DND-41 (cell line): ENCODE measurements around the gene VAPA.

Experiments
- ATAC-seq: fragments of 200-7000 bp; cut with Tn5 transposase; 3 replicates; pipeline ENCODE4 v1.9.1; 2021; ENCODE audit warnings: low read depth; ENCODE audit not compliant: insufficient read depth
- DNase-seq: peaks from one replicate; pipeline ENCODE4 v3.0.0-alpha.2; 2020
- H2AFZ ChIP-seq: 2 replicates; pipeline ENCODE4 v1.6.0; 2012; ENCODE audit warnings: low read depth, low read length
- H3K27ac ChIP-seq: 2 replicates; pipeline ENCODE4 v1.5.1; 2012; ENCODE audit warnings: low read length, inconsistent platforms
- H3K27me3 ChIP-seq: fragments of 200-600 bp; sonication (generic); 2 replicates; pipeline ENCODE4 v1.6.0; 2012; ENCODE audit warnings: low read length, mild to moderate bottlenecking, inconsistent platforms; ENCODE audit not compliant: insufficient read depth, poor library complexity
- H3K36me3 ChIP-seq: 2 replicates; pipeline ENCODE4 v1.5.1; 2012; ENCODE audit warnings: low read length, inconsistent platforms; ENCODE audit not compliant: insufficient read depth
- H3K4me1 ChIP-seq: 2 replicates; pipeline ENCODE4 v1.5.1; 2012; ENCODE audit warnings: mild to moderate bottlenecking, low read length; ENCODE audit not compliant: insufficient read depth
- H3K4me2 ChIP-seq: 2 replicates; pipeline ENCODE4 v1.6.0; 2012; ENCODE audit warnings: mild to moderate bottlenecking, moderate library complexity, low read length, inconsistent platforms; ENCODE audit not compliant: insufficient read depth
- H3K4me3 ChIP-seq, 2 experiments: fragments of 200-600 bp in 1 of 2; shearing (Covaris generic) in 1 of 2; 2 replicates each; pipeline ENCODE4 v1.5.1; 2012 to 2016; ENCODE audit warnings: inconsistent platforms in 2 of 2, low read length in 2 of 2, mild to moderate bottlenecking in 2 of 2, low read depth in 1 of 2, moderate library complexity in 1 of 2
- H3K79me2 ChIP-seq: 2 replicates; pipeline ENCODE4 v1.6.0; 2012; ENCODE audit warnings: low read length, inconsistent platforms; ENCODE audit not compliant: insufficient read depth
- H3K9ac ChIP-seq: 2 replicates; pipeline ENCODE4 v1.6.0; 2012; ENCODE audit warnings: low read depth, mild to moderate bottlenecking, inconsistent platforms, low read length, moderate library complexity
- H3K9me3 ChIP-seq: 2 replicates; pipeline ENCODE4 v1.5.1; 2012; ENCODE audit warnings: low read length, moderate library complexity, mild to moderate bottlenecking, inconsistent platforms; ENCODE audit not compliant: insufficient read depth, severe bottlenecking
- H4K20me1 ChIP-seq: 2 replicates; pipeline ENCODE4 v1.6.0; 2012; ENCODE audit warnings: low read length; ENCODE audit not compliant: insufficient read depth
- EZH2 ChIP-seq: IDR thresholded peaks from 3 replicates; pipeline ENCODE4 v1.6.1; 2012; ENCODE audit warnings: borderline replicate concordance, low read depth, mild to moderate bottlenecking, moderate library complexity, low read length, inconsistent platforms; ENCODE audit not compliant: severe bottlenecking
- TF ChIP-seq, protein P1 (sequence below): IDR thresholded peaks from 2 replicates; pipeline ENCODE4 v1.5.1; 2012; ENCODE audit warnings: borderline replicate concordance, low read length, moderate library complexity, mild to moderate bottlenecking; ENCODE audit not compliant: poor library complexity, severe bottlenecking; ENCODE audit errors: extremely low read depth

VAPA gene

DNA sequence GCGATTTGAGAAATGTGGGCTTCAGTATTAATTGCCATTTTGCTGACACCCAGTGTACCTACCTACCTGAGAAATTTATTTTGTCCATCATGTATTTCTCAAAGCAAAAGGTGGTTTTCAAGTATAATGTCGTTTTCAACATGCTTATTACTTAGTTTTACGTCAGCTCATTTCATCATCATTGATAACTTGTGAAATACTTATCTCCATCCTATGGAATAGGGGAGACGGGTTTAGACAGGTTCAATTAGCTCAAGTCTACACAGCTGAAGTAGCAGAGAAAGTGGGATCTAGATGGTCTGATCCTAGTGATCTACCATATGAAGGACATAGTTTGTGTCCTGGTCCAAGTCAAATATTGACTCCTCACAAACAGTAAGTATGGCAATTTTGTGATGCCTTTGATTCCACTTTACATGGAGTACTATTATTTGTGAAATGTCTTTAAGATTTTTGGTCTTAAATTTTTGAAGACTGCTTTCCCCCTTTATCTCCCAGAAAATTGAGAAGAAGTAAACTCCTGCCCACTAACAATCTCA, 45.1 kb downstream of the VAPA start:
- Histone ChIP-seq H4K20me1 (peaks cover 2% of the 10 kb centered on the region; the same call in 1 of the 2 replicates), H3K4me1 (no peaks in the 10 kb centered on the region), H3K4me2 (no peak overlapping the region), H3K36me3 (peaks cover 19% of the 10 kb centered on the region), H3K9me3 (no peaks in the 10 kb centered on the region), H2AFZ (no peak overlapping the region), H3K27me3 (no peaks in the 10 kb centered on the region), H3K79me2 (no peaks in the 10 kb centered on the region), H3K9ac (no peak overlapping the region), H3K27ac (no peak overlapping the region), H3K4me3 (no peak overlapping the region)
- ATAC-seq (no peak), DNase-seq (no peak)
- no peak for TF ChIP-seq EZH2
- TF ChIP-seq, protein P1, sequence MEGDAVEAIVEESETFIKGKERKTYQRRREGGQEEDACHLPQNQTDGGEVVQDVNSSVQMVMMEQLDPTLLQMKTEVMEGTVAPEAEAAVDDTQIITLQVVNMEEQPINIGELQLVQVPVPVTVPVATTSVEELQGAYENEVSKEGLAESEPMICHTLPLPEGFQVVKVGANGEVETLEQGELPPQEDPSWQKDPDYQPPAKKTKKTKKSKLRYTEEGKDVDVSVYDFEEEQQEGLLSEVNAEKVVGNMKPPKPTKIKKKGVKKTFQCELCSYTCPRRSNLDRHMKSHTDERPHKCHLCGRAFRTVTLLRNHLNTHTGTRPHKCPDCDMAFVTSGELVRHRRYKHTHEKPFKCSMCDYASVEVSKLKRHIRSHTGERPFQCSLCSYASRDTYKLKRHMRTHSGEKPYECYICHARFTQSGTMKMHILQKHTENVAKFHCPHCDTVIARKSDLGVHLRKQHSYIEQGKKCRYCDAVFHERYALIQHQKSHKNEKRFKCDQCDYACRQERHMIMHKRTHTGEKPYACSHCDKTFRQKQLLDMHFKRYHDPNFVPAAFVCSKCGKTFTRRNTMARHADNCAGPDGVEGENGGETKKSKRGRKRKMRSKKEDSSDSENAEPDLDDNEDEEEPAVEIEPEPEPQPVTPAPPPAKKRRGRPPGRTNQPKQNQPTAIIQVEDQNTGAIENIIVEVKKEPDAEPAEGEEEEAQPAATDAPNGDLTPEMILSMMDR = no peak

DNA sequence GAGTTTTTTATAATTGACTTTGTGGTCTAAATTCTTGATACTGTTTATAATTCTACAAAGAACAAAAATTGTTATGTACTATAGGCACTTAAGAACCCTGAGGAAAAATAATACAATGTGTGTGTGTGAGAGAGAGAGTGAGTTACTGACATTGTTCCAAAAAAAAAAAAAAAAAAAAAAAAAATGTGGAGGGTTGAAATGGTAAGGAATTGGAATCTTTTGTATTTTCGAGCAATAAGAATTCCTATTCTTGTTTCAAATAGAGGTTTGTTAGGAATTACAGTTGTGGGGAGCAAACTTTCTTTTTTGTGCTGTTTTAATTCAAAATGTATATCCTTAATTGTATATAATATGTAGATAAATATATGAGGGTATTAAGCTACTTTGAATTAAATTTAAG, 45.7 kb downstream of the VAPA start:
- H2AFZ ChIP-seq = no peak overlapping the region
- no peaks in the 10 kb centered on the region for H3K27me3 ChIP-seq
- TF ChIP-seq, protein P1 = no peak
- TF ChIP-seq EZH2 = no peak
- DNase-seq = no peak
- H3K4me2 ChIP-seq = no peak overlapping the region
- H3K4me1 ChIP-seq = no peaks in the 10 kb centered on the region
- H4K20me1 ChIP-seq = peaks cover 2% of the 10 kb centered on the region; the same call in 1 of the 2 replicates
- H3K9me3 ChIP-seq = no peaks in the 10 kb centered on the region
- no peak overlapping the region for H3K27ac ChIP-seq
- H3K36me3 ChIP-seq = peaks cover 15% of the 10 kb centered on the region; the same call in 1 of the 2 replicates
- H3K79me2 ChIP-seq = no peaks in the 10 kb centered on the region
- H3K4me3 ChIP-seq = no peak overlapping the region
- no peak for ATAC-seq
- no peak overlapping the region for H3K9ac ChIP-seq

DNA sequence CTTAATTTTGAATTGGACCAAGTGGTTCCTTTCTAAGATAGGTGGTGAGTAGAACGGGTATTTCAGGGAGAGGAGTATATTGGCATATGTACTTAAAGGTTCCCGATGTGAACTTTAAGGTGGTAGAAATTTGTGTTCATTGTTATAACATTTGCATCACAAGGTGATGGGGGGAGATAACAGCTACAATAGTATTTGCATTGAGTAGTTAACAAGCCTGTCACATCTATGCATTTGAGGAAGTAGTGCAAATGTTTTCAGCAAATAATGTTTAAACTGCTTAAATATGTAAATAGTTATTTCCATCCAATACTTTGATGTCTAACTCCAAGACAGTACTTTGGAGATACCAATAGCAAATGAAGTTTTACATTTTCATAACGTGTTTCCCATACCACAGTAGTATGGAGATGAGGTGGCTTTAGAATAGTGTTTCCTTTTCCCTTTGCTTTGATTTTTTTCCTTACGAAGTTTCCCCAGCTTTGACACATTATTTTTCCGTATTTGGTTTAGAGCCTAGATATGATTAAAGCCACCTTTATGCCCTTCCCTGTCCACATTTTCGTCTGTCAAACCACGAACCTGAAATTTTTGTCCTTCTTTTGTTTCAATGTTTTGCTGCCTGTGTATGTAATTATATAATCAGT, 46.6 kb downstream of the VAPA start:
- peaks cover 2% of the 10 kb centered on the region; the same call in 1 of the 2 replicates for H4K20me1 ChIP-seq
- no peak for ATAC-seq
- H3K27ac ChIP-seq = no peak overlapping the region
- H3K9me3 ChIP-seq = no peaks in the 10 kb centered on the region
- H3K79me2 ChIP-seq = no peaks in the 10 kb centered on the region
- H3K4me1 ChIP-seq = 0 out of 2 replicates have a peak, but pooled peaks cover under 1% of the 10 kb centered on the region
- peaks cover 7% of the 10 kb centered on the region; the same call in 1 of the 2 replicates for H3K36me3 ChIP-seq
- TF ChIP-seq, protein P1 = no peak
- TF ChIP-seq EZH2 = no peak
- no peak overlapping the region for H3K4me2 ChIP-seq
- H3K9ac ChIP-seq = no peak overlapping the region
- no peak for DNase-seq
- H3K27me3 ChIP-seq = no peaks in the 10 kb centered on the region
- H3K4me3 ChIP-seq = no peak overlapping the region
- H2AFZ ChIP-seq = no peak overlapping the region
